GM12872 (cell line): ENCODE measurements around the gene POT1.

Source experiments
- TF ChIP-seq, protein P1 (sequence below): IDR thresholded peaks from 3 replicates; pipeline ENCODE4 v1.5.1; 2011; ENCODE audit warnings: low read depth, mild to moderate bottlenecking, low read length, moderate library complexity; ENCODE audit not compliant: insufficient read depth

POT1 gene

DNA sequence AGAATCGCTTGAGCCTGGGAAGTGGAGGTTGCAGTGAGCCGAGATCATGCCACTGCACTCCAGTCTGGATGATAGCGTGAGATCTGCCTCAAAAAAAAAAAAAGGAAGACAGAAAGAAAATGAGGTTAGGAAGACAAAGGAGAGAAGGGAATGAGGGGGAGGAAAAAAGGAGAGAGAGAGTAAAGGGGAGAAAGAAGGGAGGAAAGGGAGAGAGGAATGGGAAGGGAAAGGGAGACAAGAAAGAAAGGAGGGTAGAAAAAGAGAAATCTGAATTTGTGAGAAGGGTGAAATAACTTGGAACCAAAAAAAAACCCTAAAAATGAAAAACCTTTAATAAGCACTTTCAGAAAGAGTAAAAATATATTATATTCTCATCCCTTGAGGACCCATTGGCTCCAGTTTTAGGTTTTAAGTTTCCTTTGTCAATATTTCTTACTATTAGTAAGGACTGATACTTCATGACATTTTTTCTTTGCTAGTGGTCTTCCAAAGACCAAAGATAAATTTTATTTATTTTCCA lies 54.9 kb downstream of the POT1 start:
- TF ChIP-seq, protein P1, sequence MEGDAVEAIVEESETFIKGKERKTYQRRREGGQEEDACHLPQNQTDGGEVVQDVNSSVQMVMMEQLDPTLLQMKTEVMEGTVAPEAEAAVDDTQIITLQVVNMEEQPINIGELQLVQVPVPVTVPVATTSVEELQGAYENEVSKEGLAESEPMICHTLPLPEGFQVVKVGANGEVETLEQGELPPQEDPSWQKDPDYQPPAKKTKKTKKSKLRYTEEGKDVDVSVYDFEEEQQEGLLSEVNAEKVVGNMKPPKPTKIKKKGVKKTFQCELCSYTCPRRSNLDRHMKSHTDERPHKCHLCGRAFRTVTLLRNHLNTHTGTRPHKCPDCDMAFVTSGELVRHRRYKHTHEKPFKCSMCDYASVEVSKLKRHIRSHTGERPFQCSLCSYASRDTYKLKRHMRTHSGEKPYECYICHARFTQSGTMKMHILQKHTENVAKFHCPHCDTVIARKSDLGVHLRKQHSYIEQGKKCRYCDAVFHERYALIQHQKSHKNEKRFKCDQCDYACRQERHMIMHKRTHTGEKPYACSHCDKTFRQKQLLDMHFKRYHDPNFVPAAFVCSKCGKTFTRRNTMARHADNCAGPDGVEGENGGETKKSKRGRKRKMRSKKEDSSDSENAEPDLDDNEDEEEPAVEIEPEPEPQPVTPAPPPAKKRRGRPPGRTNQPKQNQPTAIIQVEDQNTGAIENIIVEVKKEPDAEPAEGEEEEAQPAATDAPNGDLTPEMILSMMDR, result no peak

DNA sequence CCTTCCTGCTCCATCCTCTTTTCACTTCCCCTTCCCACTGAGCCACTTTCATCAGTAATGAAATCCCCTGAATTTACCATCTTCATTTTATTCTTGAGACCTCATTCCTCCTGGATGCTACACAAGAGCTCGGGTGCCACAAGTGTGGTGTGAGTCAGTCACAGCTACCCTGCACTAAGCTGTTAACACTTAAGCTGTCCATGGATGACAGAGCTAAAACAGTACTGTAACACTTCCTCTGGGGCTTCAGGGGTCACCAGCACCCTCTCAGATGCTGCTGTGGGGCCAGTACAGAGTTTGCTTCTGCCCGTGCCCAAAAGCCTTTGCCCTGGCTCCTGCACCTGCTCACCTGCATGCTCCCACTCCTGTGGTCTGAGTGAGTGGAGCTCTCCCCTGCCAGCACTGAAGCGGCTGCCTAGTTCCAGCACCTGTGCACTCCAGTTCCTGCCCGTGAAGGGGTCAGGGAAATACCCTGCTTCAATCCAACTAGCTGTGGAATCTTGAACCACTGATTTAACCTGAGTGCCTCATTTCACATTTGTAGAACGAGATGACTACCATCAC lies 71.9 kb downstream of the POT1 start:
- TF ChIP-seq, protein P1, result no peak

DNA sequence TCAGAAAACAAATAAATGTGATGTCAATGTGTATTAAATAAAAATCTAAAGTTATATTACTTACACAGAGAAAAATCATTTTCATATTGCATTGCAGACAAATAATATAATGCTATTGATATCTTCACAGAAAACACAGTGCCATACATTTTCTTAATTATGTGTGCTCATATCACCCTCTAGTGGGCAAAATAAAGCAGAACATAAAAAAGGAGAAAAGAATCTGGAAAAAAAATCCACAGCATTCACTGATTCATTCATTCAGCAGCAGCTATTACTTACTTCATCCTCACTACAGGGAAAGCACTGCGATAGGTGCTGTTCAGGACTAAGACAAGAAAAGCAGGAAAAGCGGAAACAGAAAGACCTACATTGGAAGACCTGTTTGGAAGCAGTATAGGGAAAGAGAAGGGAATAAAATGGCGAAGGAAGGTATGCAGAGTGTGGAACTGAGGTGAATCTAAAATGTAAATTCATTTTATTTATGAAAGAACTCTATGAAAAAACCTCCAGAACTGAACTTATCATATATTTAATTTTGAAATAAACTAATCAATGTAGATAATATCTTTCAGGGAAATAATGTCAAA lies 73.2 kb downstream of the POT1 start:
- TF ChIP-seq, protein P1, result peak; percentile 49; the same call in 2 of the 3 replicates

DNA sequence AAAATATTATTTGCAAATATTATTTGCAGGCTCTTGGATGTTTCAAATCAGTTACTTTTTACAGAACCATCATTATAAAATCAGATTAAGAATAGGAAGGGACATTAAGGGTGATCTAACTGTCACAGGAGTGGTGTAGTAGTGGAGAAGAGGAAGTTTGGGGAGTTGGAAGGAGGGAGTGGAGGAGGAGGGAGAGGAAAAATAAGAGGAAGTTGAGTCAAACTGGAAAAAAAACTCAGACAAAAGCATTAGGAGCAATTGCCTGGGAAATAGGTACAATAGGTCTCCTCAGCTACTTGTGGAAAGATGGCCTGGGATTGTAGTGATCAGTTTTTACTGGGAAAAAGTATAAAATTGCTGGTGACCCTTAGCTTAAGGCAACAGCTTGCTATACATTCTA lies 86.3 kb downstream of the POT1 start:
- TF ChIP-seq, protein P1, result no peak

DNA sequence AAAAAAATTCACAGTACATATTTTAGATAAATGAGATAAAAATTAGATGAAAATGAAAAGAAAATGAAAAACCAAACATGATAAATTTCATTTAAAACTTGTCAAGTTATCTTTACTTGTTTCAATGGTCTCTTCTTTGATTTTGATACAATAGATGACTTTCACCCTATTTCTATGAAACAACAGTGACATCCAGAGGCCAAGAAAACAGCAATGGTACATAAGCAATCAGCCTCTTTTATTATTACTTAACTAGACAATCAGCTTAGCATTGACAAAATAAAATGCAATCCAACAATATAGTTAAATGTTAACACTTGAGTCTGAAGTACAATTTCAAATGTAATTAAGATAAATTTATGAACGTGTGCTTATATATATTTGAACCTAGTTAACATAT lies 89.2 kb downstream of the POT1 start:
- TF ChIP-seq, protein P1, result no peak

DNA sequence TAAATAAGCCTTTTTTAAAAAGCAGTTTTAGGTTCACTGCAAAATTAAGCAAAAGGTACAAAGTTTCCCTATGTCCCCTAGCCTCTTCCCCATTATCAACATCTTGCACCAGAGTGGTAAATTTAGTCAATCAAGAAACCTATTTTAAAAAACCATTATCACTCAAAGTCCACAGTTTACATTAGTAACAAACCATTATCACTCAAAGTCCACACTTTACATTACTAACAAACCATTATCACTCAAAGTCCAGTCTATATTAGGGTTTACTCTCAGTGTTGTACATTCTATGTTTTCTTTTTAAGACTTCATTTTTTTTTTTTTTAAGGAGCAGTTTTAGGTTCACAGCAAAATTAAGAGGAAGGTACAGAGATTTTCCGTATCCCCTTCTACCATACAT lies 89.9 kb downstream of the POT1 start:
- TF ChIP-seq, protein P1, result no peak

DNA sequence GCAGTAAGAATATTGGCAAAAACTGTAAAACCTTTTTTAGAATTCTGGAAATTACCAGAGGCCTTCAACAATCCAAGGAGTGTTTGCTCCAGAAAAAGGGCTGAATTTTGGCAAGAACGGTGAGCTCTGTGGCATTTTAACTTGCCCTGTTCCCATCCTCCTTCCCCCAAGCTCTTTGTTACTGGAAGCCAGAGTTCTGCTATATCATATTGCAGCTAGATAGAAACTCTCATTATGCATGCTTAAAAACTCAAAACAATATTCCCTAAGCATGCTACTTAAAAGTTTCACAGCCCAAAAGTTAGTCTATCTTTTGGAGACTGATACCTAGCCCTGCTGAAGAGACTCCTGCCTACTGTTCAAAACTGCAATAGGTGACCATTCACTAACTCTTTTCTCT lies 93.5 kb downstream of the POT1 start:
- TF ChIP-seq, protein P1, result no peak

DNA sequence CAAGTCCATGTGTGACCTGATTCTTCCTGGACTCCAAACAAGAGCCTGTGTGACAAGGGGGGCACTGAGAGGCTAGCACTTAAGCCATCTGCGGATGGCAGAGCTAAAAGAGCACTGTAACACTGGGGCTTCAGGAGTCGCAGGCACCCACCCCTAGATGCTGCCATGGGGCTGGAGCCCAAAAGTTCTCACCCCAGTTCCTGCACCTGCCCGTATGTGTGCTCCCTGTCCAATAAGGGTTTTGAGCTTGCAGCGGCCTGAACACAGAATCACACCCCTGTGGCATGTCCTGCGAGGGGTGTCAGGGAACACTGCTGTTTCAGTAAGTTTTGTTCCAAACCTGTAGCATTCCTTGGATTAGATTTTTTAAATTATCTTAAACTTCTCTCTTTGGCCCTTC lies 110.8 kb downstream of the POT1 start:
- TF ChIP-seq, protein P1, result no peak
